ENCODE data around the gene CIDEB.

DNA sequence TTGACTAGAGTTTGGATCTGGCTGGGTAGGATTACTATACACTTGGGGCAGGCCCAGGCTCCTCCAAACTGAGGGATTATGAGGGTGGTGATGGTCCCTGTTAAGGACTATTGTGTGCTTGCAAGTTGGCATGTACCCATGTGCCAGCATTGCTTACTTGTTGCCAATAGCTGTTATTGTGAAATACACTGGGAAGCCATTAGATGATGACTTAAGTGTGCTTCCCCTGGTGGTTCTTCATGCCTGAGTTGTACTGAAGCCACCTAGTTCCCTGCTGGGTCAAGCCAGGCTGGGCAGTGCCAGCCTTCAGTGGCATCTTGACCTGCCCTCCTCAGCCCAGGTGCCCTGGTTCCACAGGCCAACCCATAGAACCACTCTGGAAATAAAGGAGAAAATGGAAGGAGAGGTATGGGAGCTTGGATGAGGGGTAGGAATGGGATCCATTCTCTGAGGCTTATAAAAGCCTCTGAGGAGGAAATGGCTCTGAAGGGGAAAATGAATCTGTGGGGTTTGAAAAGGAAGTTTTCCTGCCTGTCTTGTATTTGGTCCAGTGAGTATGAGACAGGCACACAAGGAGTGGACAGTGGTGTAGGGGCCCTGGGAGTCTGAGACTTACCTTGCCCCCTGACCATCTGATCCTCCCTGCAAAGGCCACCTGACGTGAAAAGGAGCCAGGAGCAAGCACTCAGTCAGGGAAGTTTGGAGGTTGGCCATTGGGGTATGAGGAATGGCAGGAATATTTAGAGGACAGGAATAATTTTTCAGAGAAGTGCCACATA is 4.2 kb upstream of the CIDEB start:
- TF ChIP-seq POLR2A (IDR thresholded peaks at IDR 0.05), result no peak
- TF ChIP-seq, protein P1, sequence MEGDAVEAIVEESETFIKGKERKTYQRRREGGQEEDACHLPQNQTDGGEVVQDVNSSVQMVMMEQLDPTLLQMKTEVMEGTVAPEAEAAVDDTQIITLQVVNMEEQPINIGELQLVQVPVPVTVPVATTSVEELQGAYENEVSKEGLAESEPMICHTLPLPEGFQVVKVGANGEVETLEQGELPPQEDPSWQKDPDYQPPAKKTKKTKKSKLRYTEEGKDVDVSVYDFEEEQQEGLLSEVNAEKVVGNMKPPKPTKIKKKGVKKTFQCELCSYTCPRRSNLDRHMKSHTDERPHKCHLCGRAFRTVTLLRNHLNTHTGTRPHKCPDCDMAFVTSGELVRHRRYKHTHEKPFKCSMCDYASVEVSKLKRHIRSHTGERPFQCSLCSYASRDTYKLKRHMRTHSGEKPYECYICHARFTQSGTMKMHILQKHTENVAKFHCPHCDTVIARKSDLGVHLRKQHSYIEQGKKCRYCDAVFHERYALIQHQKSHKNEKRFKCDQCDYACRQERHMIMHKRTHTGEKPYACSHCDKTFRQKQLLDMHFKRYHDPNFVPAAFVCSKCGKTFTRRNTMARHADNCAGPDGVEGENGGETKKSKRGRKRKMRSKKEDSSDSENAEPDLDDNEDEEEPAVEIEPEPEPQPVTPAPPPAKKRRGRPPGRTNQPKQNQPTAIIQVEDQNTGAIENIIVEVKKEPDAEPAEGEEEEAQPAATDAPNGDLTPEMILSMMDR (IDR thresholded peaks at IDR 0.05), result no peak
- TF ChIP-seq EP300 (IDR thresholded peaks at IDR 0.05), result no peak
- TF ChIP-seq POLR2AphosphoS5 (IDR thresholded peaks at IDR 0.05), result no peak

Data from gastroesophageal sphincter (tissue), 3 donors.